HepG2 (cell line): ENCODE measurements around the gene C5orf24. TPM values are rescaled to one million over a fixed set of nuclear protein-coding genes. Genes with fewer than 3 reads are reported as not detected.

Experiments used
- DR1 ChIP-seq: sonication (generic); formaldehyde crosslinking; IDR thresholded peaks from 2 replicates; pipeline ENCODE4 v1.8.0; 2021; ENCODE audit warnings: mild to moderate bottlenecking, missing genetic modification reagents, inconsistent platforms
- HNF1A ChIP-seq, 2 experiments: sonication (generic) in 1 of 2; formaldehyde crosslinking in 1 of 2; IDR thresholded peaks; 2 replicates each; pipeline versions ENCODE4 v1.4.0 to v1.6.1; 2016 to 2020; ENCODE audit warnings: borderline replicate concordance in 1 of 2, low read depth in 1 of 2, mild to moderate bottlenecking in 1 of 2, missing genetic modification reagents in 1 of 2
- KLF12 ChIP-seq: sonication (generic); formaldehyde crosslinking; IDR thresholded peaks from 2 replicates; pipeline ENCODE4 v1.4.0; 2020; ENCODE audit warnings: missing genetic modification reagents, borderline replicate concordance
- NAIF1 ChIP-seq: sonication (generic); formaldehyde crosslinking; IDR thresholded peaks from 2 replicates; pipeline ENCODE4 v1.5.0; 2020; ENCODE audit warnings: mild to moderate bottlenecking, missing genetic modification reagents, borderline replicate concordance
- NR2F1 ChIP-seq, 2 experiments: fragments of 450-650 bp in 1 of 2; formaldehyde crosslinking in 1 of 2; IDR thresholded peaks; 2 replicates each; pipeline versions ENCODE4 v1.5.0 to v1.6.1; 2016 to 2020; ENCODE audit warnings: mild to moderate bottlenecking in 1 of 2, missing compliant biosample characterization in 1 of 2, missing genetic modification reagents in 1 of 2, moderate library complexity in 1 of 2
- PLRG1 ChIP-seq: fragments of 450-650 bp; conservative IDR thresholded peaks from 2 replicates; pipeline ENCODE4 v1.6.1; 2016
- SMARCE1 ChIP-seq: fragments of 450-650 bp; IDR thresholded peaks from 2 replicates; pipeline ENCODE4 v1.6.1; 2017; ENCODE audit warnings: borderline replicate concordance
- SUZ12 ChIP-seq: fragments of 150-350 bp; IDR thresholded peaks from 2 replicates; pipeline ENCODE4 v1.6.1; 2014; ENCODE audit warnings: low read depth, low read length
- ZNF232 ChIP-seq: sonication (generic); formaldehyde crosslinking; IDR thresholded peaks from 2 replicates; pipeline ENCODE4 v1.4.0; 2020; ENCODE audit warnings: missing genetic modification reagents, borderline replicate concordance
- ZNF691 ChIP-seq: sonication (generic); formaldehyde crosslinking; IDR thresholded peaks from 2 replicates; pipeline ENCODE4 v1.4.0; 2020; ENCODE audit warnings: missing genetic modification reagents, low read depth, mild to moderate bottlenecking, borderline replicate concordance
- ZNF776 ChIP-seq: sonication (generic); formaldehyde crosslinking; IDR thresholded peaks from 2 replicates; pipeline ENCODE4 v1.4.0; 2020; ENCODE audit warnings: mild to moderate bottlenecking, missing genetic modification reagents
- polyA plus RNA-seq, 8 experiments: library from polyadenylated mRNA; depleted of rRNA in 3 of 8; stranded (reverse) in 7 of 8; unstranded in 1 of 8; fragments of >200 nt; fragmentation: Illumina TruSeq in 4 of 8; extraction: Trizol in 4 of 8; gene quantifications; 2 replicates each; pipeline versions ENCODE4 v1.2.1 to v1.2.3, GENCODE V29; 2011 to 2016; ENCODE audit warnings: low read depth in 4 of 8, missing spikeins in 1 of 8, mixed read lengths in 1 of 8; ENCODE audit not compliant: insufficient read depth in 1 of 8
- total RNA-seq, 5 experiments: library from RNA; depleted of rRNA; stranded (reverse); fragments of >200 nt; fragmentation: Illumina TruSeq; extraction: Trizol; gene quantifications; 2 replicates each; pipeline ENCODE4 v1.2.3, GENCODE V29; 2016; ENCODE audit warnings: low read depth in 1 of 5
- TF ChIP-seq, protein P1 (sequence below): sonication (generic); formaldehyde crosslinking; IDR thresholded peaks from 2 replicates; pipeline ENCODE4 v1.4.0; 2020; ENCODE audit warnings: low read depth, mild to moderate bottlenecking, missing genetic modification reagents
- TF ChIP-seq, protein P2 (sequence below): sonication (generic); formaldehyde crosslinking; IDR thresholded peaks from 2 replicates; pipeline ENCODE4 v1.5.1; 2020; ENCODE audit warnings: mild to moderate bottlenecking, missing genetic modification reagents, borderline replicate concordance

C5orf24 gene
- total and polyA plus RNA-seq, 2 of the 13 experiments (the other 11 are each of a cell fraction or from before 2014, with no cell fraction given): 34.6 to 41.5 TPM

DNA sequence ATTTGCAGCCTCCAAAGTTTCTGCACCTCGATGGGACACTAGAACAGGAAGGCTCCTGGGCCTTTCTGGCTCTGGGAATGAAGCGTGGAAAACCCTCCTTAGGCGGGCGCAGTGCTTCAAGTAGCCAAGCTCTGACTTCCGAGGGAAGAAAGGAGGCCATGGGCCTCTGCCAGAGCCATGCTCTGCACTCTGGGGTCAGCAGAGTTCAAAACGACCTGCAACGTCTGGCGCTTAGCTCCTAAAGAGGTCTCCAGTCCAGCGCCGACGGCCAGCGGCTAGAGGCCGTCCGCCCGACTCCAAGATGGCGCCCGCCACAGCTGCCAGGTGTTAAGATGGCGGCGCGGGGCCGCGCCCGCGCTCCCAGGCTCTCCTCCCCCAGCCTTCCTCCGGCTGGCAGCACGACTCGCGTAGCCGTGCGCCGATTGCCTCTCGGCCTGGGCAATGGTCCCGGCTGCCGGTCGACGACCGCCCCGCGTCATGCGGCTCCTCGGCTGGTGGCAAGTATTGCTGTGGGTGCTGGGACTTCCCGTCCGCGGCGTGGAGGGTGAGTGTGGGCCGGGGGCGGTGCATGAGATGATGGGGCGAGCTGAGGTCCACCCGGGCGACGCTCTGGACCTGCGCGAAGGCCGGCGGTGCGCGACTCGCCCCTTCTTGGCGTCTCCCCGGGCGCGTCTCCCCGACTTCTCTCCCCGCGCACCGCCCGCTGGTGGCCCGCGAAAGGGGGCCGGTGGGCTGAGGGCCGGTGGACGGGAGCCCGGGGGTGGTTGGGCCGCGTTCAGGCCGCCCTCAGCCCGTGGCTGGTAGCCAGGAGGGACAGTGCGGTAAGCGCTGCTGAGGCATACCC lies 28.4 kb downstream of the C5orf24 start, which contains the start of gene TXNDC15 (continued):
- TF ChIP-seq HNF1A (IDR thresholded peaks at IDR 0.05; ENCODE audit: low read depth): no peak
- TF ChIP-seq HNF1A (CRISPR knock-in tag; IDR thresholded peaks at IDR 0.05; ENCODE audit: borderline replicate concordance): peak; percentile 77
- TF ChIP-seq KLF12 (CRISPR knock-in tag): peak; percentile 78; the same call in 1 of the 2 replicates
- TF ChIP-seq PLRG1: no peak
- TF ChIP-seq NR2F1 (CRISPR knock-in tag; IDR thresholded peaks at IDR 0.05): peak in 1 of 2 experiments; percentile 25; a peak in 2 of 4 replicates
- TF ChIP-seq NAIF1 (CRISPR knock-in tag): no peak
- TF ChIP-seq SMARCE1: no peak
- TF ChIP-seq ZNF776 (CRISPR knock-in tag): peak; percentile 97
- TF ChIP-seq, protein P1, sequence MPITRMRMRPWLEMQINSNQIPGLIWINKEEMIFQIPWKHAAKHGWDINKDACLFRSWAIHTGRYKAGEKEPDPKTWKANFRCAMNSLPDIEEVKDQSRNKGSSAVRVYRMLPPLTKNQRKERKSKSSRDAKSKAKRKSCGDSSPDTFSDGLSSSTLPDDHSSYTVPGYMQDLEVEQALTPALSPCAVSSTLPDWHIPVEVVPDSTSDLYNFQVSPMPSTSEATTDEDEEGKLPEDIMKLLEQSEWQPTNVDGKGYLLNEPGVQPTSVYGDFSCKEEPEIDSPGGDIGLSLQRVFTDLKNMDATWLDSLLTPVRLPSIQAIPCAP (CRISPR knock-in tag): 0 out of 2 replicates have a peak, but pooled peaks have one; percentile 65
- no peak for TF ChIP-seq SUZ12
- no peak; the same call in 1 of the 2 replicates for TF ChIP-seq ZNF691
- TF ChIP-seq DR1 (CRISPR knock-in tag): peak; percentile 76; the same call in 1 of the 2 replicates
- TF ChIP-seq, protein P2, sequence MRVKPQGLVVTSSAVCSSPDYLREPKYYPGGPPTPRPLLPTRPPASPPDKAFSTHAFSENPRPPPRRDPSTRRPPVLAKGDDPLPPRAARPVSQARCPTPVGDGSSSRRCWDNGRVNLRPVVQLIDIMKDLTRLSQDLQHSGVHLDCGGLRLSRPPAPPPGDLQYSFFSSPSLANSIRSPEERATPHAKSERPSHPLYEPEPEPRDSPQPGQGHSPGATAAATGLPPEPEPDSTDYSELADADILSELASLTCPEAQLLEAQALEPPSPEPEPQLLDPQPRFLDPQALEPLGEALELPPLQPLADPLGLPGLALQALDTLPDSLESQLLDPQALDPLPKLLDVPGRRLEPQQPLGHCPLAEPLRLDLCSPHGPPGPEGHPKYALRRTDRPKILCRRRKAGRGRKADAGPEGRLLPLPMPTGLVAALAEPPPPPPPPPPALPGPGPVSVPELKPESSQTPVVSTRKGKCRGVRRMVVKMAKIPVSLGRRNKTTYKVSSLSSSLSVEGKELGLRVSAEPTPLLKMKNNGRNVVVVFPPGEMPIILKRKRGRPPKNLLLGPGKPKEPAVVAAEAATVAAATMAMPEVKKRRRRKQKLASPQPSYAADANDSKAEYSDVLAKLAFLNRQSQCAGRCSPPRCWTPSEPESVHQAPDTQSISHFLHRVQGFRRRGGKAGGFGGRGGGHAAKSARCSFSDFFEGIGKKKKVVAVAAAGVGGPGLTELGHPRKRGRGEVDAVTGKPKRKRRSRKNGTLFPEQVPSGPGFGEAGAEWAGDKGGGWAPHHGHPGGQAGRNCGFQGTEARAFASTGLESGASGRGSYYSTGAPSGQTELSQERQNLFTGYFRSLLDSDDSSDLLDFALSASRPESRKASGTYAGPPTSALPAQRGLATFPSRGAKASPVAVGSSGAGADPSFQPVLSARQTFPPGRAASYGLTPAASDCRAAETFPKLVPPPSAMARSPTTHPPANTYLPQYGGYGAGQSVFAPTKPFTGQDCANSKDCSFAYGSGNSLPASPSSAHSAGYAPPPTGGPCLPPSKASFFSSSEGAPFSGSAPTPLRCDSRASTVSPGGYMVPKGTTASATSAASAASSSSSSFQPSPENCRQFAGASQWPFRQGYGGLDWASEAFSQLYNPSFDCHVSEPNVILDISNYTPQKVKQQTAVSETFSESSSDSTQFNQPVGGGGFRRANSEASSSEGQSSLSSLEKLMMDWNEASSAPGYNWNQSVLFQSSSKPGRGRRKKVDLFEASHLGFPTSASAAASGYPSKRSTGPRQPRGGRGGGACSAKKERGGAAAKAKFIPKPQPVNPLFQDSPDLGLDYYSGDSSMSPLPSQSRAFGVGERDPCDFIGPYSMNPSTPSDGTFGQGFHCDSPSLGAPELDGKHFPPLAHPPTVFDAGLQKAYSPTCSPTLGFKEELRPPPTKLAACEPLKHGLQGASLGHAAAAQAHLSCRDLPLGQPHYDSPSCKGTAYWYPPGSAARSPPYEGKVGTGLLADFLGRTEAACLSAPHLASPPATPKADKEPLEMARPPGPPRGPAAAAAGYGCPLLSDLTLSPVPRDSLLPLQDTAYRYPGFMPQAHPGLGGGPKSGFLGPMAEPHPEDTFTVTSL: peak; percentile 75
- peak; percentile 83 for TF ChIP-seq ZNF232
